ENCODE data around the gene ANXA1. TPM values are rescaled to one million over a fixed set of nuclear protein-coding genes. Genes with fewer than 3 reads are reported as not detected.

ANXA1 gene
- total RNA-seq, 1 experiment from 2014 or later = 6.6 TPM

GRCh38 chr9:73153793-73154227 lies 2.1 kb downstream of the ANXA1 start:
- H3K27me3 ChIP-seq (ENCODE audit: control insufficient read depth, insufficient read depth, low read length) = no peaks in the 10 kb centered on the region
- no peaks in the 10 kb centered on the region for H3K36me3 ChIP-seq (replicated peaks; ENCODE audit: control insufficient read depth, insufficient read depth, low read length)
- DNase-seq = no peak
- no peak overlapping the region for H3K4me3 ChIP-seq (ENCODE audit: insufficient read depth, low read depth, low read length)

GRCh38 chr9:73154271-73154670 lies 2.6 kb downstream of the ANXA1 start:
- no peak overlapping the region for H3K4me3 ChIP-seq (ENCODE audit: insufficient read depth, low read depth, low read length)
- H3K36me3 ChIP-seq (replicated peaks; ENCODE audit: control insufficient read depth, insufficient read depth, low read length) = no peaks in the 10 kb centered on the region
- no peaks in the 10 kb centered on the region for H3K27me3 ChIP-seq (ENCODE audit: control insufficient read depth, insufficient read depth, low read length)
- no peak for DNase-seq

GRCh38 chr9:73154722-73155121 lies 3.1 kb downstream of the ANXA1 start:
- no peak for DNase-seq
- H3K4me3 ChIP-seq (ENCODE audit: insufficient read depth, low read depth, low read length) = no peak overlapping the region
- no peaks in the 10 kb centered on the region for H3K27me3 ChIP-seq (ENCODE audit: control insufficient read depth, insufficient read depth, low read length)
- no peaks in the 10 kb centered on the region for H3K36me3 ChIP-seq (replicated peaks; ENCODE audit: control insufficient read depth, insufficient read depth, low read length)

- Histone ChIP-seq H3K36me3 (replicated peaks; ENCODE audit: control insufficient read depth, insufficient read depth, low read length) (no peaks in the 10 kb centered on the region), H3K4me3 (ENCODE audit: insufficient read depth, low read depth, low read length) (no peak overlapping the region), H3K27me3 (ENCODE audit: control insufficient read depth, insufficient read depth, low read length) (no peaks in the 10 kb centered on the region)
- DNase-seq = no peak
These were observed 3.7 kb downstream of the ANXA1 start for GRCh38 chr9:73155377-73155776.

GRCh38 chr9:73155968-73156864 lies 4.6 kb downstream of the ANXA1 start:
- no peak for DNase-seq
- Histone ChIP-seq H3K4me3 (ENCODE audit: insufficient read depth, low read depth, low read length) (no peak overlapping the region), H3K36me3 (replicated peaks; ENCODE audit: control insufficient read depth, insufficient read depth, low read length) (no peaks in the 10 kb centered on the region), H3K27me3 (ENCODE audit: control insufficient read depth, insufficient read depth, low read length) (no peaks in the 10 kb centered on the region)

GRCh38 chr9:73156865-73157187 lies 5.2 kb downstream of the ANXA1 start:
- no peak for DNase-seq
- Histone ChIP-seq H3K36me3 (replicated peaks; ENCODE audit: control insufficient read depth, insufficient read depth, low read length) (no peaks in the 10 kb centered on the region), H3K27me3 (ENCODE audit: control insufficient read depth, insufficient read depth, low read length) (no peaks in the 10 kb centered on the region), H3K4me3 (ENCODE audit: insufficient read depth, low read depth, low read length) (no peak overlapping the region)

- Histone ChIP-seq H3K27me3 (ENCODE audit: control insufficient read depth, insufficient read depth, low read length) (no peaks in the 10 kb centered on the region), H3K4me3 (ENCODE audit: insufficient read depth, low read depth, low read length) (no peak overlapping the region), H3K36me3 (replicated peaks; ENCODE audit: control insufficient read depth, insufficient read depth, low read length) (no peaks in the 10 kb centered on the region)
- no peak for DNase-seq
These were observed 6.1 kb downstream of the ANXA1 start for GRCh38 chr9:73157811-73158210.

- Histone ChIP-seq H3K27me3 (ENCODE audit: control insufficient read depth, insufficient read depth, low read length) (no peaks in the 10 kb centered on the region), H3K36me3 (replicated peaks; ENCODE audit: control insufficient read depth, insufficient read depth, low read length) (no peaks in the 10 kb centered on the region), H3K4me3 (ENCODE audit: insufficient read depth, low read depth, low read length) (no peak overlapping the region)
- DNase-seq = no peak
These were observed 7.1 kb downstream of the ANXA1 start for GRCh38 chr9:73158723-73159122.

- Histone ChIP-seq H3K36me3 (replicated peaks; ENCODE audit: control insufficient read depth, insufficient read depth, low read length) (no peaks in the 10 kb centered on the region), H3K4me3 (ENCODE audit: insufficient read depth, low read depth, low read length) (no peak overlapping the region), H3K27me3 (ENCODE audit: control insufficient read depth, insufficient read depth, low read length) (no peaks in the 10 kb centered on the region)
- no peak for DNase-seq
These were observed 9.2 kb downstream of the ANXA1 start for GRCh38 chr9:73160868-73161267.

GRCh38 chr9:73162987-73163768 lies 11.5 kb downstream of the ANXA1 start:
- H3K4me3 ChIP-seq (ENCODE audit: insufficient read depth, low read depth, low read length) = no peak overlapping the region
- DNase-seq = no peak
- no peaks in the 10 kb centered on the region for H3K36me3 ChIP-seq (replicated peaks; ENCODE audit: control insufficient read depth, insufficient read depth, low read length)
- H3K27me3 ChIP-seq (ENCODE audit: control insufficient read depth, insufficient read depth, low read length) = no peaks in the 10 kb centered on the region

- H3K27me3 ChIP-seq (ENCODE audit: control insufficient read depth, insufficient read depth, low read length) = no peaks in the 10 kb centered on the region
- no peaks in the 10 kb centered on the region for H3K36me3 ChIP-seq (replicated peaks; ENCODE audit: control insufficient read depth, insufficient read depth, low read length)
- DNase-seq = no peak
- H3K4me3 ChIP-seq (ENCODE audit: insufficient read depth, low read depth, low read length) = no peak overlapping the region
These were observed 14.2 kb downstream of the ANXA1 start for GRCh38 chr9:73165911-73166310.

- Histone ChIP-seq H3K27me3 (ENCODE audit: control insufficient read depth, insufficient read depth, low read length) (no peaks in the 10 kb centered on the region), H3K4me3 (ENCODE audit: insufficient read depth, low read depth, low read length) (no peak overlapping the region), H3K36me3 (replicated peaks; ENCODE audit: control insufficient read depth, insufficient read depth, low read length) (no peaks in the 10 kb centered on the region)
- no peak for DNase-seq
These were observed 14.8 kb downstream of the ANXA1 start for GRCh38 chr9:73166468-73166867.

GRCh38 chr9:73167614-73168013 lies 15.9 kb downstream of the ANXA1 start:
- no peak for DNase-seq
- no peaks in the 10 kb centered on the region for H3K36me3 ChIP-seq (replicated peaks; ENCODE audit: control insufficient read depth, insufficient read depth, low read length)
- no peak overlapping the region for H3K4me3 ChIP-seq (ENCODE audit: insufficient read depth, low read depth, low read length)
- H3K27me3 ChIP-seq (ENCODE audit: control insufficient read depth, insufficient read depth, low read length) = no peaks in the 10 kb centered on the region

- DNase-seq = no peak
- H3K36me3 ChIP-seq (replicated peaks; ENCODE audit: control insufficient read depth, insufficient read depth, low read length) = no peaks in the 10 kb centered on the region
- H3K4me3 ChIP-seq (ENCODE audit: insufficient read depth, low read depth, low read length) = no peak overlapping the region
These were observed 16.8 kb downstream of the ANXA1 start for GRCh38 chr9:73168298-73168934.

More at GRCh38 chr9:73168298-73168934, 16.8 kb downstream of the ANXA1 start:
- no peaks in the 10 kb centered on the region for H3K27me3 ChIP-seq (ENCODE audit: control insufficient read depth, insufficient read depth, low read length)
